H7 (cell line): ENCODE results near the gene ZNF618. TPM values are rescaled to one million over a fixed set of nuclear protein-coding genes. Genes with fewer than 3 reads are reported as not detected.

Experiments
- DNase-seq: peaks from one replicate; pipeline ENCODE4 v3.0.0; 2012
- H3K27me3 ChIP-seq: 2 replicates; pipeline ENCODE4 v1.6.0; 2011; ENCODE audit warnings: mild to moderate bottlenecking, low read length; ENCODE audit not compliant: control insufficient read depth, insufficient read depth
- H3K36me3 ChIP-seq: replicated peaks from 2 replicates; pipeline ENCODE4 v1.5.1; 2011; ENCODE audit warnings: low read length; ENCODE audit not compliant: control insufficient read depth, insufficient read depth
- H3K4me3 ChIP-seq: 2 replicates; pipeline ENCODE4 v1.5.1; 2011; ENCODE audit warnings: low read depth, mild to moderate bottlenecking, control low read depth, low read length, moderate library complexity; ENCODE audit not compliant: insufficient read depth
- total RNA-seq: library from RNA; depleted of rRNA; stranded (reverse); fragments of >200 nt; shearing (Covaris generic); gene quantifications from 2 replicates; pipeline ENCODE4 v1.2.3, GENCODE V29; 2014

The ZNF618 gene
- total RNA-seq, 1 experiment from 2014 or later = 6.6 TPM

DNA sequence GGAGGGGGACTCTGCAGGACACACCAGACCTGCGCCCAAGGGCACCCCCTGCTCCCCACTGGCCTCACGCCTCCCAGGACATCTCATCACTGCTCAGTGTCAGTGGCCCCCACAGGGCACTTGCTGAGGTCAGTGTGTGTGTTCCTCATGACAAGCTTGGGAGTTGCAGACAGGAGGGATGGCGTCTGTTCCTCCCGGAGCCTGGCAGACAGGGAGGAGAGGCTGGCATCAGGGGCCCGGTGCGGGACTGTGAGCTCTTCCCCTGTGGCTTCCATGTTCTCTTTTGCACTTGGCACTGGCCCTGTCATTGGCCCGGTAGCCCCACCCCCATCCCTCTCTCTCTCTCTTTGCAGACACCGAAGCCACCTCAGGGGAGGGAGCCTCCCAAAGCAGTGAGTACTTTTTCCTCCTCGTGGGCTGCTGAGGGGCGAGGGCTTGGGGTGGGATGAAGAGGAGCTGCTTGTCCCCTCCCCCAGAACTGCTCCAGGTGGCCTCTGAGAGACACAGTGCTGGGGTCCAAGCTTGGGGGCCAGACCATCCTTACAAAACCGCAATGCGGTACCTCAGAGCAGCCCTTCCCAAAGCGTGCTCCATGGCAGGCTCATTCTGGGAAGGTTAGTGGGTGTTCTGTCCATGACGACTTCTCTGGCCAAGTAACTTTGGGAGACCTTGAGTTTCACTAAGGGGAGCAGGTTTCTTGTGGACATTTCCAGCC is 126.3 kb downstream of the ZNF618 start:
- Histone ChIP-seq H3K4me3 (no peak overlapping the region), H3K27me3 (no peaks in the 10 kb centered on the region), H3K36me3 (peaks cover 5% of the 10 kb centered on the region)
- no peak for DNase-seq

DNA sequence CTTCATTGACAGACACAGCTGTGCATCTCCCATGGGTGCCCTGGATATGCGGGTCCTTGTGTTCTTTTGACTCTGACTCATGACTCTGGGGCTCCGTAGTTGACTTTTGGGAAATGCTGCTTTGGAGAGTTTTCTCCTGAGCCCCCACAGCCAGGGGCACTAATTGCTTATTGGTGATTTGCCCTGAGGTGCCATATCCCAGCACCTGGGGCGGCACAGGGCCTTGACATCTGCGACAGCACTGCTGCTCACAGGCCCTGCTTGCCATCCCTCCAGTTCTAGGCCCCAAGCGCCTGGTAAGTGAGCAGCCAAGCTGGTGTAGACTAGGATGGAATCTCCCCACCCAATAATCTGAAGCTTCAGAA is 126.9 kb downstream of the ZNF618 start:
- H3K4me3 ChIP-seq = no peak overlapping the region
- H3K27me3 ChIP-seq = no peaks in the 10 kb centered on the region
- DNase-seq = no peak
- H3K36me3 ChIP-seq = peaks cover 6% of the 10 kb centered on the region

- Histone ChIP-seq H3K4me3 (no peak overlapping the region), H3K36me3 (peaks cover 6% of the 10 kb centered on the region), H3K27me3 (no peaks in the 10 kb centered on the region)
- DNase-seq = no peak
Measured at GRCh38 chr9:114003351-114003750, 127.2 kb downstream of the ZNF618 start.

DNA sequence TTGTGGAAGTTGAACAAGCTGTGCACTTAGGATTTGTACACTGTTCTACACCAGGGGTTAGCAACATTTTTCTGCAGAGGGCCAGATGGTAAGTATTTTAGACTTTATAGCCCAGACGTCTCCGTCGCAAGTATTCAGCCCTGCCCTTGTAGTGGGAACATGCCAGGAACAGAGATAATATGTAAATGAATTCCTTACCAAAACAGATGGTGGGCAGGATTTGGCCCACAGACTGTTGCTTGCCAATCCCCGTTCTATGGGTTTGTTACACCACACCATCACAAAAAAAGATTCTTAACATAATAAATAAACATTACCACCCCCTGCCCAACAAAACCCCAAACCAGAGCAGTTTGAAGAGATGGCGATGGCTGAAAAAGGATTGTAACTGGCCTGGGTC is 127.6 kb downstream of the ZNF618 start:
- Histone ChIP-seq H3K27me3 (no peaks in the 10 kb centered on the region), H3K4me3 (no peak overlapping the region), H3K36me3 (peaks cover 7% of the 10 kb centered on the region)
- DNase-seq = no peak

GRCh38 chr9:114004221-114004716 is 128.2 kb downstream of the ZNF618 start:
- Histone ChIP-seq H3K4me3 (no peak overlapping the region), H3K36me3 (peaks cover 7% of the 10 kb centered on the region), H3K27me3 (no peaks in the 10 kb centered on the region)
- no peak for DNase-seq

- DNase-seq = no peak
- Histone ChIP-seq H3K27me3 (no peaks in the 10 kb centered on the region), H3K36me3 (peaks cover 6% of the 10 kb centered on the region), H3K4me3 (no peak overlapping the region)
Measured at GRCh38 chr9:114005371-114006154, 129.5 kb downstream of the ZNF618 start.

DNA sequence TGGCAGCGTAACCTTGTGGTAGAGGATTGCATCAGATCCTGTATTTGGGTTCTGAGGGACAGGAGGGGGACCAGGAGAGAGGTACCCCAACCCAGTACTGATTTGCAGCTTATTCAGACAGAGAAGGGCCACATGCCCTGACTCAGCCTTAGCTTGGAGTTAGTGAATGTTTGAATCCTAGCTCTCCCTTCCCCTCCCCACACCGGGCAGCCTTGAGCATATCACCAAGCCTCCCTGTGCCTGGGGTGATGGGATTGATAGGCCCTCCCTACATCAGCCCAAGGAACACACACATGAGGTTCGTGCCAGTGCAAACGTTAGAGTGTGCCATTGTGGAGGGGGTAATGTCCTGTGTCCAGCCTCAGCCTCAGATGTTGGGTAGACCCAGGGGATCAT is 130.0 kb downstream of the ZNF618 start:
- DNase-seq = no peak
- Histone ChIP-seq H3K27me3 (no peaks in the 10 kb centered on the region), H3K4me3 (no peak overlapping the region), H3K36me3 (peaks cover 6% of the 10 kb centered on the region)

GRCh38 chr9:114006931-114007691 is 131.0 kb downstream of the ZNF618 start:
- Histone ChIP-seq H3K27me3 (no peaks in the 10 kb centered on the region), H3K4me3 (no peak overlapping the region), H3K36me3 (peaks cover 8% of the 10 kb centered on the region)
- no peak for DNase-seq

- H3K36me3 ChIP-seq = peaks cover 8% of the 10 kb centered on the region
- no peaks in the 10 kb centered on the region for H3K27me3 ChIP-seq
- DNase-seq = no peak
- H3K4me3 ChIP-seq = no peak overlapping the region
Measured at GRCh38 chr9:114007991-114008666, 132.0 kb downstream of the ZNF618 start.

- Histone ChIP-seq H3K36me3 (peaks cover 8% of the 10 kb centered on the region), H3K27me3 (no peaks in the 10 kb centered on the region), H3K4me3 (no peak overlapping the region)
- no peak for DNase-seq
Measured at GRCh38 chr9:114008667-114009410, 132.7 kb downstream of the ZNF618 start.

DNA sequence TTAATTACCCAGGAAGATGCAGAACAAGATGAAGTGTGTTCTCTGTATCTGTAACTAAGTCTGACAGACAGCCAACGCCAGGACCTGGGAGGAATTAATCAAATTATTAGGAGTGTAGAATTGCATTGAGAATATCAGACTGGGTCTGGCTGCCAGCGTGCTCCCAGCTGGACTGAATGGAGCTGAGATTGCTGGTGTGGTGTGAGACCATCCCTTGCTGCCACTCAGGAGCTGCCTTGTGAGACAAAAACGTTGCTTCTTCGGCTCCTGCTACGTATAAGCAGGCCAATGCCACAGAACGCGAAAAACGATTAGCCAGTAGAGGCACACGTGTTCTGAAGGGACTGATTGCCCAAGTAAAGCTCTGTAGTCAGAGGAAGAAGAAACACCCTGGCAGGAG is 135.2 kb downstream of the ZNF618 start:
- no peak overlapping the region for H3K4me3 ChIP-seq
- no peaks in the 10 kb centered on the region for H3K27me3 ChIP-seq
- H3K36me3 ChIP-seq = peaks cover 6% of the 10 kb centered on the region
- DNase-seq = no peak

- Histone ChIP-seq H3K27me3 (no peaks in the 10 kb centered on the region), H3K36me3 (peaks cover 4% of the 10 kb centered on the region; the same call in 1 of the 2 replicates), H3K4me3 (no peak overlapping the region)
- no peak for DNase-seq
Measured at GRCh38 chr9:114012126-114012525, 136.0 kb downstream of the ZNF618 start.

- DNase-seq = no peak
- peaks cover 3% of the 10 kb centered on the region for H3K36me3 ChIP-seq
- H3K27me3 ChIP-seq = no peaks in the 10 kb centered on the region
- no peak overlapping the region for H3K4me3 ChIP-seq
Measured at GRCh38 chr9:114014044-114014443, 137.9 kb downstream of the ZNF618 start.

- Histone ChIP-seq H3K27me3 (no peaks in the 10 kb centered on the region), H3K36me3 (peaks cover 3% of the 10 kb centered on the region), H3K4me3 (no peak overlapping the region)
- DNase-seq = no peak
Measured at GRCh38 chr9:114015607-114016006, 139.5 kb downstream of the ZNF618 start.
